Measurements from ENCODE around the gene TEX22. TPM values are rescaled to one million over a fixed set of nuclear protein-coding genes. Genes with fewer than 3 reads are reported as not detected.

Gene TEX22
- total and polyA plus RNA-seq, 11 donors, result 0.06 to 1.8 (median 0.60) TPM; not detected in 3

- no peak for DNase-seq
- ATAC-seq, result no peak
- intact Hi-C loops (cut with DNase I), result no loop called here
- Histone ChIP-seq H3K27ac (peak overlapping the region in 3 of 12 donors; percentile 20 to 49 (median 21)), H3K4me1 (peaks cover 0 to 17% (median 6%) of the 10 kb centered on the region in 12 donors), H3K9me3 (peaks cover 0 to 19% (median 0%) of the 10 kb centered on the region in 12 donors), H3K4me3 (no peak overlapping the region), H3K27me3 (no peaks in the 10 kb centered on the region), H3K36me3 (peaks cover 0 to 19% (median 0%) of the 10 kb centered on the region in 9 donors)
- TF ChIP-seq POLR2A (IDR thresholded peaks at IDR 0.05) (no peak), CTCF (IDR thresholded peaks at IDR 0.05) (no peak)
- 96 to 100% (median 99%) methylated on average over 1 of the region's 1 CpG for WGBS, 4 donors
Measured at GRCh38 chr14:105431256-105431655, 32.9 kb downstream of the TEX22 start.

- TF ChIP-seq CTCF (IDR thresholded peaks at IDR 0.05) (no peak), POLR2A (IDR thresholded peaks at IDR 0.05) (no peak)
- ATAC-seq, result no peak
- peaks cover 0 to 19% (median 0%) of the 10 kb centered on the region in 12 donors for H3K9me3 ChIP-seq
- peaks cover 0 to 17% (median 6%) of the 10 kb centered on the region in 12 donors for H3K4me1 ChIP-seq
- H3K27me3 ChIP-seq, result no peaks in the 10 kb centered on the region
- 93 to 95% (median 94%) methylated on average over 12 of the region's 12 CpGs for WGBS, 4 donors
- no peak for DNase-seq
- H3K27ac ChIP-seq, result no peak overlapping the region
- intact Hi-C loops (cut with DNase I), result no loop called here
- peaks cover 0 to 7% (median 0%) of the 10 kb centered on the region in 9 donors for H3K36me3 ChIP-seq
- no peak overlapping the region for H3K4me3 ChIP-seq
Measured at GRCh38 chr14:105432657-105433056, 34.3 kb downstream of the TEX22 start.

- TF ChIP-seq POLR2A (IDR thresholded peaks at IDR 0.05) (no peak), CTCF (IDR thresholded peaks at IDR 0.05) (no peak)
Measured at GRCh38 chr14:105433161-105433605, 34.8 kb downstream of the TEX22 start.

GRCh38 chr14:105436402-105436801 lies 38.1 kb downstream of the TEX22 start:
- no peak for DNase-seq
- Histone ChIP-seq H3K36me3 (peaks cover 0 to 17% (median 0%) of the 10 kb centered on the region in 9 donors), H3K4me3 (no peak overlapping the region), H3K9me3 (peaks cover 0 to 13% (median 0%) of the 10 kb centered on the region in 12 donors), H3K27me3 (no peaks in the 10 kb centered on the region), H3K27ac (no peak overlapping the region), H3K4me1 (peaks cover 0 to 17% (median 0%) of the 10 kb centered on the region in 12 donors)
- TF ChIP-seq CTCF (IDR thresholded peaks at IDR 0.05) (no peak), POLR2A (IDR thresholded peaks at IDR 0.05) (no peak)
- intact Hi-C loops (cut with DNase I), result no loop called here
- no peak for ATAC-seq
- 79 to 87% (median 83%) methylated on average over 12 of the region's 12 CpGs for WGBS, 4 donors

More at GRCh38 chr14:105433161-105433605, 34.8 kb downstream of the TEX22 start:
- H3K36me3 ChIP-seq, result peaks cover 0 to 7% (median 0%) of the 10 kb centered on the region in 9 donors
- ATAC-seq (no peak), DNase-seq (peak in 1 of 5 donors; percentile 58)
- H3K4me3 ChIP-seq, result no peak overlapping the region
- WGBS, 4 donors, result 85 to 88% (median 86%) methylated on average over 17 of the region's 17 CpGs
- no peaks in the 10 kb centered on the region for H3K27me3 ChIP-seq
- H3K4me1 ChIP-seq, result peaks cover 0 to 17% (median 8%) of the 10 kb centered on the region in 12 donors
- no peak overlapping the region for H3K27ac ChIP-seq
- intact Hi-C loops (cut with DNase I), result no loop called here
- peaks cover 0 to 19% (median 0%) of the 10 kb centered on the region in 12 donors for H3K9me3 ChIP-seq
